IMR-90 (cell line): ENCODE data around the gene ARPC4. TPM values are rescaled to one million over a fixed set of nuclear protein-coding genes. Genes with fewer than 3 reads are reported as not detected.

Experiments
- ATAC-seq: fragments of 200-7000 bp; cut with Tn5 transposase; 2 replicates; pipeline ENCODE4 v1.9.1; 2020; ENCODE audit warnings: low read depth, mild to moderate bottlenecking, moderate library complexity
- BruUV-seq: library from RNA; stranded (reverse); fragments of 400-500 nt; replicated peaks from 2 replicates; lab custom pipeline; 2021; lab: Mats Ljungman, UMichigan
- CTCF ChIA-PET: fragments of 300-600 bp; formaldehyde crosslinking; extraction: SDS; loops from one replicate; lab custom pipeline; 2021; ENCODE audit warnings: antibody characterized with exemption; lab: Yijun Ruan, JAX
- POLR2A ChIA-PET: fragments of 300-600 bp; sonication (Branson Sonifier 250); formaldehyde crosslinking; loops from one replicate; lab custom pipeline; 2022; ENCODE audit warnings: antibody characterized with exemption; ENCODE audit not compliant: unreplicated experiment; lab: Charles Lee
- DNase-seq: peaks from one replicate; pipeline ENCODE4 v3.0.0; 2013
- H2AFZ ChIP-seq: replicated peaks from 2 replicates; pipeline ENCODE3; 2013; ENCODE audit warnings: low read length, mild to moderate bottlenecking; ENCODE audit not compliant: poor library complexity
- H2AK5ac ChIP-seq: 2 replicates; pipeline ENCODE4 v1.6.1; 2013; ENCODE audit warnings: low read depth, low read length, inconsistent platforms
- H2AK9ac ChIP-seq: replicated peaks from 2 replicates; pipeline ENCODE3; 2013; ENCODE audit warnings: mild to moderate bottlenecking, low read depth, low read length, moderate library complexity; ENCODE audit not compliant: poor library complexity
- H2BK120ac ChIP-seq: 2 replicates; pipeline ENCODE4 v1.6.1; 2013; ENCODE audit warnings: low read depth, low read length, inconsistent platforms
- H2BK15ac ChIP-seq: 3 replicates; pipeline ENCODE4 v1.6.1; 2013; ENCODE audit warnings: low read depth, low read length, inconsistent platforms
- H2BK20ac ChIP-seq: 2 replicates; pipeline ENCODE4 v1.6.1; 2013; ENCODE audit warnings: low read depth, mild to moderate bottlenecking, inconsistent platforms, low read length, moderate library complexity
- H2BK5ac ChIP-seq: 2 replicates; pipeline ENCODE4 v1.6.1; 2013; ENCODE audit warnings: mild to moderate bottlenecking, low read depth, low read length, inconsistent platforms; ENCODE audit not compliant: poor library complexity, severe bottlenecking
- H3K14ac ChIP-seq: replicated peaks from 2 replicates; pipeline ENCODE4 v1.6.1; 2013; ENCODE audit warnings: low read depth, low read length, inconsistent platforms
- H3K18ac ChIP-seq: 2 replicates; pipeline ENCODE4 v1.6.1; 2013; ENCODE audit warnings: low read depth, low read length, control low read depth
- H3K23ac ChIP-seq: 2 replicates; pipeline ENCODE4 v1.6.1; 2013; ENCODE audit warnings: low read depth, low read length, inconsistent platforms
- H3K27ac ChIP-seq: 2 replicates; pipeline ENCODE4 v1.5.1; 2013; ENCODE audit warnings: mild to moderate bottlenecking, control low read depth, low read length; ENCODE audit not compliant: insufficient read depth
- H3K27me3 ChIP-seq: 2 replicates; pipeline ENCODE4 v1.6.1; 2013; ENCODE audit warnings: low read length; ENCODE audit not compliant: control insufficient read depth, insufficient read depth
- H3K36me3 ChIP-seq: 2 replicates; pipeline ENCODE4 v1.6.1; 2013; ENCODE audit warnings: low read length, mixed read lengths; ENCODE audit not compliant: control insufficient read depth, insufficient read depth
- H3K4ac ChIP-seq: 2 replicates; pipeline ENCODE4 v1.6.1; 2013; ENCODE audit warnings: low read depth, low read length, inconsistent platforms
- H3K4me1 ChIP-seq: 2 replicates; pipeline ENCODE4 v1.6.1; 2013; ENCODE audit warnings: low read length, mixed read lengths; ENCODE audit not compliant: control insufficient read depth, insufficient read depth
- H3K4me2 ChIP-seq: 2 replicates; pipeline ENCODE4 v1.6.1; 2013; ENCODE audit warnings: low read depth, mild to moderate bottlenecking, control low read depth, low read length, moderate library complexity
- H3K4me3 ChIP-seq: 2 replicates; pipeline ENCODE4 v1.5.1; 2013; ENCODE audit warnings: low read depth, mild to moderate bottlenecking, control low read depth, low read length, moderate library complexity; ENCODE audit not compliant: insufficient read depth
- H3K56ac ChIP-seq: 2 replicates; pipeline ENCODE4 v1.6.1; 2013; ENCODE audit warnings: low read length, inconsistent platforms; ENCODE audit not compliant: insufficient read depth; ENCODE audit errors: extremely low read depth
- H3K79me1 ChIP-seq, 2 experiments: 2 replicates each; pipeline ENCODE4 v1.6.1; 2013; ENCODE audit warnings: low read length in 2 of 2, inconsistent platforms in 1 of 2, low read depth in 1 of 2
- H3K9ac ChIP-seq: 2 replicates; pipeline ENCODE4 v1.6.1; 2013; ENCODE audit warnings: low read depth, low read length, control low read depth
- H3K9me1 ChIP-seq: 2 replicates; pipeline ENCODE4 v1.6.1; 2013; ENCODE audit warnings: low read length, inconsistent platforms; ENCODE audit not compliant: insufficient read depth
- H3K9me3 ChIP-seq: 2 replicates; pipeline ENCODE4 v1.6.1; 2013; ENCODE audit warnings: low read length; ENCODE audit not compliant: control insufficient read depth, insufficient read depth
- H4K20me1 ChIP-seq: 2 replicates; pipeline ENCODE4 v1.6.1; 2013; ENCODE audit warnings: low read length, inconsistent platforms; ENCODE audit not compliant: insufficient read depth
- H4K5ac ChIP-seq: 2 replicates; pipeline ENCODE4 v1.6.1; 2013; ENCODE audit warnings: mild to moderate bottlenecking, low read depth, low read length, control low read depth
- H4K8ac ChIP-seq, 2 experiments: 2 replicates each; pipeline ENCODE4 v1.6.1; 2013; ENCODE audit warnings: low read depth in 2 of 2, low read length in 2 of 2, control low read depth in 1 of 2, inconsistent platforms in 1 of 2
- H4K91ac ChIP-seq: 2 replicates; pipeline ENCODE4 v1.6.1; 2013; ENCODE audit warnings: low read depth, low read length, inconsistent platforms; ENCODE audit not compliant: insufficient read depth
- CTCF ChIP-seq: conservative IDR thresholded peaks from 2 replicates; pipeline ENCODE4 v1.5.1; 2012; ENCODE audit warnings: mild to moderate bottlenecking, low read depth, low read length, improper control_type of control experiment
- ELK1 ChIP-seq: fragments of 150-350 bp; IDR thresholded peaks from 2 replicates; pipeline ENCODE4 v1.6.1; 2016; ENCODE audit warnings: low read depth, mild to moderate bottlenecking, low read length, moderate library complexity, borderline replicate concordance
- POLR2A ChIP-seq: IDR thresholded peaks from 2 replicates; pipeline ENCODE4 v1.6.1; 2012; ENCODE audit warnings: mild to moderate bottlenecking, low read depth, low read length
- RAD21 ChIP-seq: IDR thresholded peaks from 2 replicates; pipeline ENCODE4 v1.6.1; 2012; ENCODE audit warnings: low read length, improper control_type of control experiment
- SMC3 ChIP-seq: fragments of 150-350 bp; IDR thresholded peaks from 2 replicates; pipeline ENCODE4 v1.6.1; 2016; ENCODE audit warnings: low read depth, mild to moderate bottlenecking, antibody characterized with exemption, low read length, moderate library complexity
- WGBS, 2 experiments: methylation state at CpG; one replicate each; pipeline versions ENCODE4 v1.1.5 to v1.1.7; 2013; ENCODE audit warnings: missing lambda C conversion rate in 2 of 2; ENCODE audit not compliant: insufficient read length in 1 of 2; ENCODE audit errors: extremely low coverage in 2 of 2; 5-methylcytosine and 5-hydroxymethylcytosine counted together
- dilution Hi-C: fragments of 300-500 bp; cut with HindIII; formaldehyde crosslinking; loops from one replicate; pipeline ENCODE4 v1.14.3; 2018; ENCODE audit warnings: low sequenced_read_pairs; ENCODE audit not compliant: unreplicated experiment
- in situ Hi-C: fragments of 300-500 bp; cut with MboI; formaldehyde crosslinking; loops from 3 replicates; pipeline ENCODE4 v1.14.3; 2019; ENCODE audit warnings: low sequenced_read_pairs, inconsistent platforms, mixed read lengths
- intact Hi-C: fragments of 100-400 bp; cut with micrococcal nuclease; formaldehyde crosslinking; loops from 2 replicates; pipeline ENCODE4 v1.10.0; 2022
- polyA plus RNA-seq, 3 experiments: library from polyadenylated mRNA; depleted of rRNA; stranded (reverse); fragments of >200 nt; gene quantifications; 2 replicates each; pipeline ENCODE4 v1.2.3, GENCODE V29; 2012; ENCODE audit warnings: low replicate concordance in 1 of 3
- total RNA-seq: library from RNA; depleted of rRNA; stranded (reverse); fragments of >200 nt; gene quantifications from 2 replicates; pipeline ENCODE4 v1.2.3, GENCODE V29; 2012

The ARPC4 gene
- total and polyA plus RNA-seq, 2 of the 4 experiments (the other 2 are of a cell fraction): 188 to 383 TPM

GRCh38 chr3:9782770-9783169 is 10.1 kb upstream of the ARPC4 start:
- H3K4me2 ChIP-seq: no peak overlapping the region
- H3K14ac ChIP-seq: no peak overlapping the region
- H2AFZ ChIP-seq: no peak overlapping the region
- ChIA-PET CTCF (interaction anchor here (0.6 kb wide), 1 partner anchor 8 kb away, joined by 5 read pairs; no protein-coding TSS in a partner anchor), POLR2A (no interaction called here)
- H2BK120ac ChIP-seq: no peak overlapping the region
- H3K23ac ChIP-seq: no peak overlapping the region
- H3K18ac ChIP-seq: no peak overlapping the region
- dilution Hi-C loops: no loop called here
- no peak overlapping the region for H2AK9ac ChIP-seq
- H3K27ac ChIP-seq: no peak overlapping the region
- no peak overlapping the region for H2BK15ac ChIP-seq
- peaks cover 48% of the 10 kb centered on the region for H3K36me3 ChIP-seq
- TF ChIP-seq ELK1: no peak
- no peak for TF ChIP-seq CTCF
- no peak for TF ChIP-seq POLR2A
- no peak for TF ChIP-seq SMC3
- TF ChIP-seq RAD21: no peak
- no peak overlapping the region for H2AK5ac ChIP-seq
- H4K20me1 ChIP-seq: no peaks in the 10 kb centered on the region
- H3K4me1 ChIP-seq: peaks cover 3% of the 10 kb centered on the region
- peaks cover 7% of the 10 kb centered on the region in 2 experiments; a peak in 3 of 4 replicates for H3K79me1 ChIP-seq
- H3K56ac ChIP-seq: no peak overlapping the region
- H3K4me3 ChIP-seq: no peak overlapping the region
- H3K27me3 ChIP-seq: no peaks in the 10 kb centered on the region
- H3K9ac ChIP-seq: no peak overlapping the region
- no peak overlapping the region for H2BK20ac ChIP-seq
- BruUV-seq: no TSS peak
- in situ Hi-C loops: no loop called here
- no peak overlapping the region for H4K91ac ChIP-seq
- H3K9me3 ChIP-seq: no peaks in the 10 kb centered on the region
- intact Hi-C loops: no loop called here
- 100% methylated on average over 1 of the region's 3 CpGs; no CpG with 5 or more reads in 1 of the 2 experiments for WGBS, 2 experiments
- no peak overlapping the region for H3K4ac ChIP-seq
- H4K8ac ChIP-seq: no peak overlapping the region
- ATAC-seq (no peak), DNase-seq (no peak)
- H2BK5ac ChIP-seq: no peak overlapping the region
- H3K9me1 ChIP-seq: 0 out of 2 replicates have a peak, but pooled peaks cover 8% of the 10 kb centered on the region
- H4K5ac ChIP-seq: no peak overlapping the region
